Measurements from ENCODE around the gene KCNK10.

KCNK10 gene

DNA sequence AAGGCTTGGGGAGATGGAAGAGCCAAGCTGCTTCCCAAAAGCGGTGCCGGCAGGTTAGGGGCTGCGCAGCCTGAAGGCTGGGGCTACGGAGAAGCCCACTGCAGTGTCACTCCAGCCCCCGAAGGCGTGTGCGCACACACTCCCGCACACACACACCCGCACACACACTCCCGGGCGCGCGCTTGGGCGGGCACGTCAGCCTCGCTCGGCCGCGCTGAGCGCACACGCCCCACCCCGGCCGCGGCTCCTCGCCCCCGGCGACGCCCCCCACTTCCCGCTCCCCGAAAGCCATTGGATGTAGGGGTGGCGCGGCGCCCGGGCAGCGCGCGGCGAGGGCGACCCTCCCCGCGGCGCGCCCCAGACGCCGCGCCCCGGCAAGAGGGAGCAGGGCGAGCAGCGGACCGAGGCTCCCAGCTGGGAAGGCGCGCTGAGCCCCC is at the start of gene KCNK10:
KCNK10 (minus strand) TSS at position 184 of the 437 bp plus-strand sequence. CDS start 471 bp downstream, outside the sequence.
- Histone ChIP-seq H3K79me2 (ENCODE audit: insufficient read depth, low read length) (no peaks in the 10 kb centered on the region), H3K4me2 (ENCODE audit: insufficient read depth, low read length) (no peak within 1 kb of the TSS)
- ATAC-seq (ENCODE audit: insufficient read depth, low read depth) = no peak

DNA sequence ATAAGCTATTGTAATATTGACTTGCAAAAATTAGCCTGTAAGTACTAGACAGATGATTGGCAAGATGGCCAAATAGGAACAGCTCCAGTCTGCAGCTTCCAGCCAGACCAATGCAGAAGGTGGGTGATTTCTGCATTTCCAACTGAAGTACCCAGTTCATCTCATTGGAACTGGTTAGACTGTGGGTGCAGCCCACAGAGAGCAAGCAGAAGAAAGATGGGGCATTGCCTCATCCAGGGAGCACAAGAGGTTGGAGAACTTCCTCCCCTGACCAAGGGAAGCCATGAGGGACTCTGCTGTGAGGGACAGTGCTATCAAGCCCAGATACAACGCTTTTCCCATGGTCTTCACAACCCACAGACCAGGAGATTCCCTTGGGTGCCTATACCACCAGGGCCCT is 46.4 kb upstream of the KCNK10 start:
- Histone ChIP-seq H3K27me3 (ENCODE audit: insufficient read depth, low read length, poor library complexity) (no peaks in the 10 kb centered on the region), H3K4me2 (ENCODE audit: insufficient read depth, low read length) (no peak overlapping the region), H3K27ac (ENCODE audit: low read length) (no peak overlapping the region), H3K9me3 (ENCODE audit: insufficient read depth, low read length, severe bottlenecking) (no peaks in the 10 kb centered on the region), H4K20me1 (ENCODE audit: insufficient read depth, low read length) (no peaks in the 10 kb centered on the region), H3K36me3 (ENCODE audit: insufficient read depth, low read length) (no peaks in the 10 kb centered on the region), H3K9ac (ENCODE audit: low read depth, low read length) (no peak overlapping the region), H3K4me3 (ENCODE audit: low read depth in 1 of 2, low read length in 2 of 2) (no peak overlapping the region), H2AFZ (ENCODE audit: low read depth, low read length) (no peak overlapping the region), H3K4me1 (ENCODE audit: insufficient read depth, low read length) (no peaks in the 10 kb centered on the region), H3K79me2 (ENCODE audit: insufficient read depth, low read length) (no peaks in the 10 kb centered on the region)
- no peak for TF ChIP-seq EZH2 (IDR thresholded peaks at IDR 0.05; ENCODE audit: borderline replicate concordance, low read depth, low read length, severe bottlenecking)
- TF ChIP-seq, protein P1, sequence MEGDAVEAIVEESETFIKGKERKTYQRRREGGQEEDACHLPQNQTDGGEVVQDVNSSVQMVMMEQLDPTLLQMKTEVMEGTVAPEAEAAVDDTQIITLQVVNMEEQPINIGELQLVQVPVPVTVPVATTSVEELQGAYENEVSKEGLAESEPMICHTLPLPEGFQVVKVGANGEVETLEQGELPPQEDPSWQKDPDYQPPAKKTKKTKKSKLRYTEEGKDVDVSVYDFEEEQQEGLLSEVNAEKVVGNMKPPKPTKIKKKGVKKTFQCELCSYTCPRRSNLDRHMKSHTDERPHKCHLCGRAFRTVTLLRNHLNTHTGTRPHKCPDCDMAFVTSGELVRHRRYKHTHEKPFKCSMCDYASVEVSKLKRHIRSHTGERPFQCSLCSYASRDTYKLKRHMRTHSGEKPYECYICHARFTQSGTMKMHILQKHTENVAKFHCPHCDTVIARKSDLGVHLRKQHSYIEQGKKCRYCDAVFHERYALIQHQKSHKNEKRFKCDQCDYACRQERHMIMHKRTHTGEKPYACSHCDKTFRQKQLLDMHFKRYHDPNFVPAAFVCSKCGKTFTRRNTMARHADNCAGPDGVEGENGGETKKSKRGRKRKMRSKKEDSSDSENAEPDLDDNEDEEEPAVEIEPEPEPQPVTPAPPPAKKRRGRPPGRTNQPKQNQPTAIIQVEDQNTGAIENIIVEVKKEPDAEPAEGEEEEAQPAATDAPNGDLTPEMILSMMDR (IDR thresholded peaks at IDR 0.05; ENCODE audit: borderline replicate concordance, extremely low read depth, low read length, poor library complexity, severe bottlenecking) = no peak
- DNase-seq (no peak), ATAC-seq (ENCODE audit: insufficient read depth, low read depth) (no peak)

More for the DNA sequence above, at the start of gene KCNK10:
- no peak for TF ChIP-seq EZH2 (IDR thresholded peaks at IDR 0.05; ENCODE audit: borderline replicate concordance, low read depth, low read length, severe bottlenecking)
- TF ChIP-seq, protein P1 (IDR thresholded peaks at IDR 0.05; ENCODE audit: borderline replicate concordance, extremely low read depth, low read length, poor library complexity, severe bottlenecking) = no peak
- no peak within 1 kb of the TSS for H2AFZ ChIP-seq (ENCODE audit: low read depth, low read length)
- peaks cover 5% of the 10 kb centered on the region for H3K27me3 ChIP-seq (ENCODE audit: insufficient read depth, low read length, poor library complexity)
- H3K9me3 ChIP-seq (ENCODE audit: insufficient read depth, low read length, severe bottlenecking) = no peaks in the 10 kb centered on the region
- DNase-seq = no peak
- H3K4me1 ChIP-seq (ENCODE audit: insufficient read depth, low read length) = no peaks in the 10 kb centered on the region
- H4K20me1 ChIP-seq (ENCODE audit: insufficient read depth, low read length) = no peaks in the 10 kb centered on the region
- H3K9ac ChIP-seq (ENCODE audit: low read depth, low read length) = no peak within 1 kb of the TSS
- H3K27ac ChIP-seq (ENCODE audit: low read length) = no peak within 1 kb of the TSS
- H3K4me3 ChIP-seq (ENCODE audit: low read depth in 1 of 2, low read length in 2 of 2) = no peak within 1 kb of the TSS
- no peaks in the 10 kb centered on the region for H3K36me3 ChIP-seq (ENCODE audit: insufficient read depth, low read length)

GRCh38 chr14:88364710-88365413 is 41.8 kb upstream of the KCNK10 start:
- no peak overlapping the region for H2AFZ ChIP-seq (ENCODE audit: low read depth, low read length)
- no peaks in the 10 kb centered on the region for H3K4me1 ChIP-seq (ENCODE audit: insufficient read depth, low read length)
- no peaks in the 10 kb centered on the region for H4K20me1 ChIP-seq (ENCODE audit: insufficient read depth, low read length)
- DNase-seq = no peak
- no peaks in the 10 kb centered on the region for H3K79me2 ChIP-seq (ENCODE audit: insufficient read depth, low read length)
- no peak overlapping the region for H3K27ac ChIP-seq (ENCODE audit: low read length)
- TF ChIP-seq, protein P1 (IDR thresholded peaks at IDR 0.05; ENCODE audit: borderline replicate concordance, extremely low read depth, low read length, poor library complexity, severe bottlenecking) = no peak
- no peak for TF ChIP-seq EZH2 (IDR thresholded peaks at IDR 0.05; ENCODE audit: borderline replicate concordance, low read depth, low read length, severe bottlenecking)
- H3K9me3 ChIP-seq (ENCODE audit: insufficient read depth, low read length, severe bottlenecking) = no peaks in the 10 kb centered on the region
- peaks cover 3% of the 10 kb centered on the region for H3K27me3 ChIP-seq (ENCODE audit: insufficient read depth, low read length, poor library complexity)
- no peak overlapping the region for H3K4me3 ChIP-seq (ENCODE audit: low read depth in 1 of 2, low read length in 2 of 2)
- no peak for ATAC-seq (ENCODE audit: insufficient read depth, low read depth)
- no peak overlapping the region for H3K9ac ChIP-seq (ENCODE audit: low read depth, low read length)
- no peak overlapping the region for H3K4me2 ChIP-seq (ENCODE audit: insufficient read depth, low read length)
- H3K36me3 ChIP-seq (ENCODE audit: insufficient read depth, low read length) = no peaks in the 10 kb centered on the region

All from DND-41 (cell line).